HEK293T (cell line): Measurements from ENCODE around the gene FBXL19.

Experiments
- ELF4 ChIP-seq: fragments of 450-650 bp; IDR thresholded peaks from 2 replicates; pipeline ENCODE4 v1.6.1; 2017; ENCODE audit warnings: antibody characterized with exemption
- FOXK2 ChIP-seq: fragments of 450-650 bp; IDR thresholded peaks from 2 replicates; pipeline ENCODE4 v1.6.1; 2016; ENCODE audit warnings: mild to moderate bottlenecking
- FOXM1 ChIP-seq: fragments of 450-650 bp; IDR thresholded peaks from 2 replicates; pipeline ENCODE4 v1.6.1; 2017; ENCODE audit warnings: mild to moderate bottlenecking, borderline replicate concordance
- HDGF ChIP-seq: fragments of 450-650 bp; IDR thresholded peaks from 2 replicates; pipeline ENCODE4 v1.6.1; 2017; ENCODE audit warnings: antibody characterized with exemption, borderline replicate concordance
- LEF1 ChIP-seq: fragments of 450-650 bp; IDR thresholded peaks from 2 replicates; pipeline ENCODE4 v1.6.1; 2017; ENCODE audit warnings: mild to moderate bottlenecking, borderline replicate concordance
- NFRKB ChIP-seq: fragments of 450-650 bp; IDR thresholded peaks from 2 replicates; pipeline ENCODE4 v1.6.1; 2016; ENCODE audit warnings: mild to moderate bottlenecking, moderate library complexity
- PKNOX1 ChIP-seq: fragments of 450-650 bp; IDR thresholded peaks from 2 replicates; pipeline ENCODE4 v1.6.1; 2016
- SP1 ChIP-seq: fragments of 450-650 bp; IDR thresholded peaks from 2 replicates; pipeline ENCODE4 v1.6.1; 2017
- SUZ12 ChIP-seq: fragments of 450-650 bp; IDR thresholded peaks from 2 replicates; pipeline ENCODE4 v1.6.1; 2016; ENCODE audit warnings: mild to moderate bottlenecking
- ZNF384 ChIP-seq: fragments of 450-650 bp; IDR thresholded peaks from 2 replicates; pipeline ENCODE4 v1.6.1; 2016

GRCh38 chr16:30899794-30900193 lies 23.6 kb upstream of the FBXL19 start:
- TF ChIP-seq SP1, result no peak
- no peak for TF ChIP-seq HDGF
- no peak for TF ChIP-seq LEF1
- TF ChIP-seq PKNOX1, result no peak
- TF ChIP-seq FOXM1, result no peak
- TF ChIP-seq SUZ12, result no peak
- TF ChIP-seq NFRKB, result no peak
- TF ChIP-seq ELF4, result no peak
- no peak for TF ChIP-seq ZNF384
- TF ChIP-seq FOXK2, result no peak
